DMS 273 treated with DMSO at 0.1 percent for 48 hours (cell line): ENCODE results near the gene POLDIP3.
A peak's percentile ranks its signal among the peaks of the same experiment; 100 is the strongest.

ENCODE experiments used
- DNase-seq: peaks from one replicate; lab custom pipeline; 2025; lab: John Stamatoyannopoulos, UW

Gene POLDIP3

DNA sequence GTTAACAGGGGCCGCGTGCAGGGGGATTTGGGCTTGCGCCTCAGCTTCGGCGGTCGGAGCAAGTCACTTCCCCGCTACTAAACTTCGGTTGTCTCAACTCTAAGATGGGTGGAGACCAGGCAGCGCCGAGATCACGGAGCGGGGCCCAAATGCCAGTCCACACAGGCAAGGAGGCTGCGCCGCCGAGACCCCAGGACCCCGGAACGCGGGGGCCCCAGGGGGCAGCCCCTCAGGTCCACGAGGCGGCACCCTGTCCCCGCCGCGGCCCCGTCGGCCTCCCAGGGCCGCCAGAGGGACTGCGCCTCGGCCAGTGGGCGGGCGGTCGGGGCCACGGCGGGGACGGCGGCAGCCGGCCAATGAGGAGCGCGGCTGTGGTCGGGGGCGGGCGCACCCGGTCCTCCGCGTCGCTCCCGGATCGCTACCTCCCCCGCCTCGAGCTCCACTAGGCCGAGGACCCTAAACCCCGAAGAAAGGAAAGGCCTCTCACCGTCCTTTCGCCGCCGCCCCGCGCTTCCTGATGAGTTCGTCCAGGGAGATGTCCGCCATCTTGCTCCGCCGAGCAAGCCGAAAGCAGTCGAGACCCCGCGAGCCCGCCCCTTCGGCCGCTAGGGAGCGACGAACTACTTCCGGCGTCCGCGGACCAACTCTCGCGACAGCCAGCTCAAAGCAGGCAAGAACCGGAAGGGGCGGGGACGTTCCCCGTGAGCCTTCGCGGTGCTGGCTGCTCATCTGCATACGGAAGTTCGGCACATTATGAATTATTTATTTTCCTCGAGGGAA is at the start of gene POLDIP3:
Gene POLDIP3 (minus strand): TSS at position 572 of the 780 bp plus-strand sequence. CDS start 26 bp downstream, at position 546.
- peak; percentile 81 for DNase-seq

DNA sequence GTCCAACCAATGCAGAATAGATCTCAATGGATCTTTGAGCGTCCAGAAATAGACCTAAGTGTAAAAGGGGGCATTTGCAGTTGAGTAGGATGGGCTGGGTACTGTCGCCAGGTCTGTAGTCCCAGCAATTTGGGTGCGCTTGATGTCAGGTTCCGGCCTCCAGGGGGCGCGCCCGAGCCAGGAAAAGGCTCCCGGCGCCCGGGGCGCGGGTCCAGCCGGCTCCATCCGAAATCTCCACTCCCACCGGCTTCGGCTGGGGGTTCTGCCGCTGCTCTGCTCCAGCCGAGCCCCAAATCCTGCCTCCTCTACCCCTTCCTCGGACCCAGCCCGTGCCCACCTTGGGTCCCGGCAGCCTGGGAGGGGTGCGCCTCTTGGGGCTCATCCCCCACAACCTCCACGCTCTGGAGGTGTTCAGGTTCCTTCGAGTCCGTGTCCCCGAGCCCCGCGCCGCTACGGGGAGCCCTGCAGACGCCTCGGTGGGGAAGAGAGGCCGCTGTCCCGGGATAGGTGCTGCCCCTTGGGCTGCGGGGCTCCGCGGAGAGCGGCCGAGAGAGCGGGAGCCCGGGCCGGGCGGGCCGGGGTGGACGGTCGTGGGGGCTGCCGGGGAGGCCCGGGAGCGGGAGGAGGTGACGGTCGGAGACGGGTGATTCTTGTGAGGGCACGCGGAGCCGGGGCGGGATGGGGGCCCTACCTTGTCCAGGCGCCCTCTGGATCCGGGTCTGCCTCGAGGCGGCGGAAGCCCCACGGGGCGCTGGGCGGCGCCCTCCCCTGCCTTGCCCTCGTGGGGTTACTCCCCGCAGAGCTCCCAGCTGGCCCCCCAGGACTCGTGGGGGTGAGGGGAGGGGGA is 47.5 kb upstream of the POLDIP3 start:
- DNase-seq: no peak

GRCh38 chr22:42656578-42656977 is 41.9 kb upstream of the POLDIP3 start:
- no peak for DNase-seq

GRCh38 chr22:42655693-42656092 is 41.0 kb upstream of the POLDIP3 start:
- DNase-seq: no peak

DNA sequence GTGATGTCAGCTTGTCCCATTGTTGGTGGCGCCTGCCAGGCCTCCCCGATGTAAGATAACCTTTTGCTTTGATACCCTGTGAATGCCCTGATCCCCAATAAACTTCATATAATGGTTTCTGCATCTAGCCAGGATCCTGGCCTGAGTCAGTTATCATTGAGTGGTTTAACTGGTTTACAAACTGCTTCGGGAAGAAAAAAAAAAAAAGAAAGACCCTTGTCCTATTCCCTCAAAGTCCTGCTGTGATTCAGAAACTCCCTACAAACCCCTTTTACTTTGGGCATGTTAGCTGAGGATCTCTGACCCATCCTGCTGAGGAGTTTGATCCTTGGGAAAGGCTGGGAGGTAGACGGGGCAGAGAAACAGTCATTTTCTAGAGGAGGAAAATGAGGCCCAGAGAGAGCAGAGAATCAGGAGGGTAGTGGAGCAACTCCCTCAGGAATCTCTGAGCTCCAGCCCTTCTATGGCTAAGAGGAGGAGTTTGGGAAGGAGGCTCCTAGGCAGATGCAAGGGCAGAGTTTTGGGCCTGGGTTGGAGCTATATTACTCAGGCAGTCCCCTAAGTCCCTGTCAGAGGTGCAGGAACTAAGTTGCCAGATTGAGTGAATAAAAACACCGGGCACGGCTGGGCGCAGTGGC is 39.9 kb upstream of the POLDIP3 start:
- DNase-seq: no peak

DNA sequence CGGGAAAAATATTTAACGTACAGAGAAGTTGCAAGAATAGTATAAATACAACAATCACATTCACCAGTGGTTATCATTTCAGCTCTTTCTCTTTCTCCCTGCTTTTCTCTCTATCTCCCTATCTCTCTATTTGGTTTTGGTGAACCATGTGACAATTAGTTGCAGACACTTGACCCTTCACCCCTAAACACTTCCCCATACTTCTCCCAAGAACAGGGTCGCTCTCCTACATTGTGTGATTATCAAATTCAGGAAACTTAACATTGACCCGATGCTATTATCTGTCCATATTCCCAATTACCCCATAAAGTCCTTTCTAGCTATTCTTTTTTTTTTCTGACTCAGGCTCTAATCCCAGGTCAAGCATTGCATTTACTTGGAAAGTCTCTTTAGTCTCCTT is 39.3 kb upstream of the POLDIP3 start:
- DNase-seq: no peak

GRCh38 chr22:42651134-42651533 is 36.5 kb upstream of the POLDIP3 start:
- DNase-seq: no peak

DNA sequence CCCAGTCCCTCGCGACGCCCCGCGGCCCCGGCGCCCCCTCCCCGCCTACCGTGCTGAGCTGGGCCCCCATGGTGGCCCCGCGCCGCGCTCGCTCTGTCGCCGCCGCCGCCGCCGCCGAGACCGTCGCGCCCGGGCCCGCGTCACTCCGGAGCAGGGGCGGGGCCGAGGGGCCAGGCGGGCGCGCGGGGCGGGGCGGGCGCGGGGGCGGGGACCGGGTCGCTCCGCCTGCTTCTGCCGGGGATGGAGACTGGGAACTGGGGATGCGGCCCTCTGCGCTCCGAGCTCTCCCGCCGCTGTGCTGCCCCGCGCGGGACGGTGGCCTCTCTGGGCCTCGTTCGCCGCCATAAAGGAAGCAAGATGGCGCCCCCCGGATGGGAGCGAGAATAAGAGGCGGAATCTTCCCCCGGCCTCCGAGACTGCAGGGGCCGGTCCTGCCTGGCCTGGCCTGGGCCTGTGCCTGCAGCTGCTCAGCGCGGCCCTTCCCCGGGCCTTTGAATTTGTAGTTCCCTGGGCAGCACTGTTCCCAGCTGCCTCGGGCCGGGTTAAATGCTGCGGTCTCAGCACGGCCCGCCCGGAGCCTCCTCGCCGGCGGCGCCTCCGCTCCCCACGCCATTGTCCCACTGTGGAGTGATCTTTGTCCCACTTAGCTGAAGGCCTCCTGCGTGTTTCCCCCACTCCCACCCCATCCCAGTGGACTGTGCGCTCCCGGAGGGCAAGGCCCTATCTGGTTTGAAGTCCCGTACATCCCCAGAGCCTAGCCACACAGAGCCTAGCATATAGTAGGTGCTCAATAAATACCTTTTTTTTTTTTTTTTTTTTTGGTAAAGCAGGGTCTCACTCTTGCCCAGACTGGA is 34.8 kb upstream of the POLDIP3 start, which contains the start of gene CYB5R3:
Gene CYB5R3 (minus strand): TSS at position 147 of the 854 bp plus-strand sequence. CDS start 77 bp downstream, at position 70.
- DNase-seq: peak; percentile 43

- DNase-seq: no peak
Measured at GRCh38 chr22:42648368-42649245, 33.9 kb upstream of the POLDIP3 start.

DNA sequence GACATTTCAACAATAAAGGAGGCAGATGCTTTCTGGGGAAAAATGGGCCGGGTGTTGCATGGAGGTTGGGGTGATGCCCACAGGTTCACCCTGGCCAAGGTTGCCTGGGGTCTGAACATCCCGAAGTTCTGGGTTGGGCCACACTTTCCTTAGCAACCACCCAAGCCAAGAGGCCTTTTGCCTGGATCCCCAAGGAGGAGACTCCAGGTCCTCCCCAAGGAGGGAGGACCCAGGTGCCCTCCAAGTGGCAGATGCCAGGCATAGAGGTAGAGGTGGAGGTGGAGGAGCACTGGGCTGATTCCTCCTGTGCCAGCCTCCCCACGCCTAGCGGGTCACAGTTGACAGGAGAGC is 33.3 kb upstream of the POLDIP3 start:
- DNase-seq: no peak

DNA sequence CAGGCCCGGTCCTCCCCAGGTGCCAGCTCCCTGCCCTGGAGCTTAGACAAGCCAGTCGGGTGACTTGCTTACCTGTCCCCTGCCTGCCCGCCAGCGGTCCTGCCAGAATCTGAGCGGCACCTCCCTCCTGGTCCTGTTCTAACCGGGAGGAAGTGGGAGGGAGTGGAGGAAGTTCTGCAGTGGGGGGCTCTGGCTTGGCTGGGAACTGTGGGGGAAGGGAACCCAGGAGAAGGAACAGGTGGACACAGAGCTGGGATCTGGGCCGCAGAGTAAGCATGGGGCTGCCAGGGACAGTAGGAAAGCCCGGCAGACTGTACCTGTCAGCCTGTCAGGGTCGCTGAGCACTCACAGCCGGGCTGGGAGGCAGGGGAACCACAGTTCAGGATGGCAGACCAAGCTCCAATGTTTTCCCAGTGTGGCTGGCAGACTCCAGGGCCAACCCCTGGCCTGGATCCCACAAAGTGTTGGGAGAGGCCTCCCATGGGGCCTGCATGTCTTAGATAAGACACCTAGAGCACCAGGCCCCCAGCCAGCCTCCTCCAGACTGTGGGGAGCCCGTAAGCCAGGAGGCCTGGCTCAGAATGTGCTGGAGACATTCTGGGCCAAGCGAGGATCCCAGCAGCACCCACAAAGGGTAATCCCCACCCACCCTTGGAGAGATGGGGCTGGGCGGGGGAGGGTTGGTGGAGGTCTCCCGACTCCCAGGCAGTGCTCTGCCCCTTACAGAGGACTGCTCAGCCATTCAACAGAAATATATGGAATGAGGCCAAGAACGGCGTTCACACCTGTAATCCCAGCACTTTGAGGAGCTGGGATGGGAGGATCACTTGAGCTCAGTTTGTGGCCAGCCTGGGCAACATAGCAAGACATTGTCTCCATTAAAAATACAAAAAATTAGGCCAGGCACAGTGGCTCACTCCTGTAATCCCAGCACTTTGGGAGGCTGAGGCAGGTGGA is 32.2 kb upstream of the POLDIP3 start:
- no peak for DNase-seq

DNA sequence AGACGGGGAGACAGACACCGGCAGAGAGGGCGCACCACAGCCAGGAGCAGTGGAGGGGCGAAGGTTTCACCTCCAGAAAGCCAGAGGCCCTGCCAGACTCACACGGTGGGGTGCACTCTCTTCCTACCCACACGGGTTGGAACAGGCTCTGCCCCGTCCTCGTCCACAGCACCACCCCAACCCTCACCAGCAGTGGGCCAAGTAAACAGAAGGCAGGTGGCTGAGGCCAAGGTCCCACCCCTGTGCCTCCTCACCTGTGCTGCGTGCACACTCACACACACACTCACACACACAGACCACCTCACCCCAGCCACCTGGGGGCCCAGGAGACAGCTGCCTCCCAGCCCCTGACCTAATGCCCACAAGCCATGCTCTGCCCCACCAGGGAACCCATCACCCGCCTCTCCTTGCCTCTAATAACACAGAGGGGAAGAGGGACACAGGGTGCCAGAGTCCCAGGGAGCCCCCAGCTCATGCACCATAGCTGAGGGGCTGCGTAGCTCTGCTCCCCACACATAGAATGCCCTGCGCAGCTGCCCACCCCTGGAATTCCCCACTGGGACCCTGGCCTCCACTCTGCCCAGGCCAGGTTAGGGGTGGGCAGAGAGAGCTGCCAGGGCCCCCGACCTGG is 31.4 kb upstream of the POLDIP3 start:
- no peak for DNase-seq

- no peak for DNase-seq
Measured at GRCh38 chr22:42645341-42645937, 30.8 kb upstream of the POLDIP3 start.

DNA sequence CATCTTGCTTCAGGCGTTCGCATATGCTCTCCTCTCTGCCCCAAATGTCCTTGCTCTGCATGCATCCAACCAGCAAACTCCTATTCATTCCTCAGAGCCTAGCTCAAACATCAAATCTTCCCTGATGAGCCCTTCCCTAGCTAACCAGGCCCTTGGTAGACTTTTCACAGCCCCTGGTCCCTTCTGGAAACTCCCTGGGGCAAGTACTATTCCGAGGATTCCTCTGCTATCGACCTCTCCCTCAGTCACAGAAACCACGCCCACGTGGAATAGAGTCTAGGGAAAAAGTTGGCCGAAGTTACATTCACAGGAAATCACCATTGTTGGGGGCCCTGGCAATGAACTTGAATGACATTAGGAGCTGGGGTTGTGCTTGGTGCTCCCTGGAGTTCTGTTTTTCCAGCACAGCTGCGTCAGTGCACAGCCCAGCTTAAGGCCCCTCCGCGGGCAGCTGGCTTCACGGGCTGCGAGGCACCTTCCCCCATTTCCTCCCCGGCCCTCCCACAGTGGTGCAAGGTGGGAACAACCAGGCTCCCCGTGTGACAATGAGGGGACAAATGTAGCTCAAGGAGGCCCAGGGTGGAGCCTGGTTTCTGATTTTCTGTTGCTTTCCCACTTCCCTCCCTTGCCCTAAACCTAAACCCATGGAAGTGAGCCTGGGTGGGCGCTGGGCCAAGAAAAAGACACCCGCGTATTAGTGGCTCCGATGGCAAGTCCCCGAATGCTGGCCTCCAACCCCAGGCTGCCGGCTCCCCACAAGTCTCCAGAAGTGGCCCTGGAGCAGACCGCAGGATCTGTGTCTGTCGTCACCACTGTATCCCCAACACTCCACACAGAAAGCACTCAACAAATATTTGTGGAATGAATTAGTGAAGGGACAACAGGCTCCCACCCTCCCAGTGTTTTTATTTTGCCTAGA is 30.0 kb upstream of the POLDIP3 start:
- DNase-seq: no peak

- no peak for DNase-seq
Measured at GRCh38 chr22:42643634-42644421, 29.1 kb upstream of the POLDIP3 start.

GRCh38 chr22:42642806-42643633 is 28.3 kb upstream of the POLDIP3 start:
- DNase-seq: no peak
